ENCODE data around the gene GALNT9. TPM values are rescaled to one million over a fixed set of nuclear protein-coding genes. Genes with fewer than 3 reads are reported as not detected.

The GALNT9 gene
- total RNA-seq, 1 donor from 2014 or later, result not detected

DNA sequence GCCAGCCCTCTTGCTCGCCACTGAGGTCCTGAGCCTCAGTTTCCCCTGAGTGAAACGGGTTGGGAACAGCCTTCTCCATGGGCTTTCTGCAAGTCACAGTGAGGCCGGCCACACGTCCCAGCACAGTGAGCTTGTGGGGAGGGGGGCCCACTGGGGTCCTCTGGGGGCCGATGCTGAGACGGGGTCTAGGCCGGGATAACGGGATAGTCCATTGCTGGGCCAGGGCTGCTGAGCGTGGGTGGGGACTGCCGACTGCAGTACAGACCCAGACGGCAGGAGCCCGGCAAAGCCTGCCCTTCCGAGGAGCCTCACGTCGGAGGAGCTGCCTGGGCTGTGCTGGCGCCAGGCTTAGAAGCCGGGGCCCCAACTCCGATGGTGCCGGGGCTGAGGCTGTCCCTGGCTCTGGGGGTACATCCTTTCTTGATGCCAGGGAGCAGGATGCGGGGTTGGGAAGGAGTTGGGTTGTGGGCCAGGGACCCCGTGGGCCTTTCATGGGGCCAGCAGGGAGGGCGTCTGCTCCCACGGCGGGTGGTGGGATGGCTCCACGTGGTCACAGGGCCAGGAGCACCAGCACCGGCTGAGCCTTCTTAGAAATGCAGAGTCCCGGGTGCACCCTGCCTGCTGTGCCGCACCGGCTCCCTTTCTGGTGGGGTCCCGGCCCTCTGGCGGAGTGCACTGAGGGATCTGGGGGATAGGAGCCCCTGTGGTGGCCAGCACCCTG is 160.9 kb downstream of the GALNT9 start:
- TF ChIP-seq, protein P1, sequence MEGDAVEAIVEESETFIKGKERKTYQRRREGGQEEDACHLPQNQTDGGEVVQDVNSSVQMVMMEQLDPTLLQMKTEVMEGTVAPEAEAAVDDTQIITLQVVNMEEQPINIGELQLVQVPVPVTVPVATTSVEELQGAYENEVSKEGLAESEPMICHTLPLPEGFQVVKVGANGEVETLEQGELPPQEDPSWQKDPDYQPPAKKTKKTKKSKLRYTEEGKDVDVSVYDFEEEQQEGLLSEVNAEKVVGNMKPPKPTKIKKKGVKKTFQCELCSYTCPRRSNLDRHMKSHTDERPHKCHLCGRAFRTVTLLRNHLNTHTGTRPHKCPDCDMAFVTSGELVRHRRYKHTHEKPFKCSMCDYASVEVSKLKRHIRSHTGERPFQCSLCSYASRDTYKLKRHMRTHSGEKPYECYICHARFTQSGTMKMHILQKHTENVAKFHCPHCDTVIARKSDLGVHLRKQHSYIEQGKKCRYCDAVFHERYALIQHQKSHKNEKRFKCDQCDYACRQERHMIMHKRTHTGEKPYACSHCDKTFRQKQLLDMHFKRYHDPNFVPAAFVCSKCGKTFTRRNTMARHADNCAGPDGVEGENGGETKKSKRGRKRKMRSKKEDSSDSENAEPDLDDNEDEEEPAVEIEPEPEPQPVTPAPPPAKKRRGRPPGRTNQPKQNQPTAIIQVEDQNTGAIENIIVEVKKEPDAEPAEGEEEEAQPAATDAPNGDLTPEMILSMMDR (IDR thresholded peaks at IDR 0.05; ENCODE audit: insufficient read depth, low read length, severe bottlenecking), result no peak
- Histone ChIP-seq H3K4me3 (ENCODE audit: low read depth, low read length) (no peak overlapping the region), H3K36me3 (ENCODE audit: control insufficient read depth, insufficient read depth, low read length) (no peaks in the 10 kb centered on the region), H3K27me3 (ENCODE audit: control insufficient read depth, insufficient read depth, low read length) (peaks cover 5% of the 10 kb centered on the region)
- FAIRE-seq (no peak), DNase-seq (ENCODE audit: low read depth) (no peak)

DNA sequence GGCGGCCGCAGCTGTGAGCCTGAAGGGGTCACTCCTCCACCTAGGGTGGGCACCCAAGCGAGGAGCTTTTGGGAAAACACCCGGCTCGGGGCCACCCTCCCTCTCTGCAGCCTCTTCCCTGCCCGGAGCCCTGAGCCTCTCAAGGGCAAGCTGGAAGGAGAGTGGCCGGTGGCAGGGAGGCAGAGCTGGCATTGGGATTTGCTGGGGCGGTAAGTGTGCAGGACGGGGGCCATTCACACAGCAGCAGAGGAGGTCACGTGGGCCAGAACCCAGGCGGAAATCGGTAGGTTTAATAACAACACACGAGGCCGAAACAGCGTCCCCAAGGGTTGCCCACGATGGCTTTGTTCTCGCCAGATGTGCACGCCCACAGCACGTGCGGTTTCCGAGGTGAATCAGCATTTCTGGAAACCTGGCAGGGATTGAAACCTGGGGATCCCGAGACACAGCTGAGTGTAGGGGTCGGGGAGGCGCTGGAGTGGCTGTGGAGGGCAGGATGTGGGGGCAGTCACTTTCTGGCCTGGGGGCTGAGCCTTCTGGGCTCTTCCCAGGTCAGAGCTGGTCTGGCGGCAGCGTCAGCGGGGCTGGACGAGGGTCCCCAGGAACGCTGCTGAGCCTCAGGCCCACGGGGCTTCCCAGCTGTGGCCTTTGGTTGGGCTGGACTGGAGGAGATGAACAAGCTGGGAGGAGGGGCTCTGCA is 161.6 kb downstream of the GALNT9 start:
- FAIRE-seq (no peak), DNase-seq (ENCODE audit: low read depth) (no peak)
- H3K4me3 ChIP-seq (ENCODE audit: low read depth, low read length), result no peak overlapping the region
- TF ChIP-seq, protein P1 (IDR thresholded peaks at IDR 0.05; ENCODE audit: insufficient read depth, low read length, severe bottlenecking), result no peak
- H3K36me3 ChIP-seq (ENCODE audit: control insufficient read depth, insufficient read depth, low read length), result no peaks in the 10 kb centered on the region
- peaks cover 3% of the 10 kb centered on the region for H3K27me3 ChIP-seq (ENCODE audit: control insufficient read depth, insufficient read depth, low read length)

DNA sequence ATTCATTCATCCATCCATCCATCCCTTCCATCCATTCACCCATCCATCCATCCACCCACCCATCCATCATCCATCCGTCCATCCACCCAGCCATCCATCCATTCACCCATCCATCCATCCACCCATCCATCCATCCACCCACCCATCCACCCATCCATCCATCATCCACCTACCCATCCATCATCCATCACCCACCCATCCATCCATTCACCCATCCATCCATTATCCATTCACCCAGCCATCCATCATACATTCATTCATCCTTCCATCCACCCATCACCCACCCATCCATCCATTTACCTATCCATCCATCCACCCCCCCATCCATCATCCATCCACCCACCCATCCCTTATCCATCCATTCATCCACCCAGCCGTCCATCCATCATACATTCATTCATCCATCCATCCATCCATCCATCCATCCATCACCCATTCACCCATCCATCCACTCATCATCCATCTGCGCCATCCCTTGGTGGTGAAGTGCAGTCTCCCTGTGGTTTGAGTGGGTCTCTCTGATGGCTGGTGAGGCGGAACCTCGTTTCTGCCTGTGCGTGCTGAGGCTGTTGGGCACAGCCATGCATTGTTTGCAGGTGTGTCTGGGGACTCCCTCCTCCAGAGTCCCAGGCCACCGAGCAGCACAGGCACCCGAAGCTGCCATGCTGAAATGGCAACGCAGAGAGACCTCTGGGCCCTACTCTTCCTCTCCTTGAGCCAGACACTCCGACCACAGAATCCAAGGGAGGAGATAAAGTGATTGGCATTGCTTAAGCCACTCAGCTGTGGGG is 162.4 kb downstream of the GALNT9 start:
- H3K36me3 ChIP-seq (ENCODE audit: control insufficient read depth, insufficient read depth, low read length), result no peaks in the 10 kb centered on the region
- TF ChIP-seq, protein P1 (IDR thresholded peaks at IDR 0.05; ENCODE audit: insufficient read depth, low read length, severe bottlenecking), result no peak
- FAIRE-seq, result no peak
- no peak overlapping the region for H3K4me3 ChIP-seq (ENCODE audit: low read depth, low read length)
- no peak for DNase-seq (ENCODE audit: low read depth)
- peaks cover 3% of the 10 kb centered on the region for H3K27me3 ChIP-seq (ENCODE audit: control insufficient read depth, insufficient read depth, low read length)

DNA sequence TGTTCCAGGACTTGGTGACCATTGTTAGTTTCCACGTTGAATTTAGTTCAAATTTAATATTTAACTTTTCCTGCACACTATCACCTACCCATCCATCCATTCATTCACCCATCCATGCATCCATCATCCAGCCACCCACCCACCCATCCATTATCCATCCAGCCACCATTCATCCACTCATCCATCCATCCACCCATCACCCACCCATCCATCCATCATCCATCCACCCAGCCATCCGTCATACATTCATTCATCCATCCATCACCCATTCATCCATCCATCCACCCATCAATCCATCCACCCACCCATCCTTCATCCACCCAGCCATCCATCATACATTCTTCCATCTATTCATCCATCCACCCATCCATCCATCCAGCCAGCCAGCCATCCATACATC is 163.3 kb downstream of the GALNT9 start:
- Histone ChIP-seq H3K4me3 (ENCODE audit: low read depth, low read length) (no peak overlapping the region), H3K27me3 (ENCODE audit: control insufficient read depth, insufficient read depth, low read length) (no peaks in the 10 kb centered on the region), H3K36me3 (ENCODE audit: control insufficient read depth, insufficient read depth, low read length) (no peaks in the 10 kb centered on the region)
- TF ChIP-seq, protein P1 (IDR thresholded peaks at IDR 0.05; ENCODE audit: insufficient read depth, low read length, severe bottlenecking), result no peak
- DNase-seq (ENCODE audit: low read depth) (no peak), FAIRE-seq (no peak)

DNA sequence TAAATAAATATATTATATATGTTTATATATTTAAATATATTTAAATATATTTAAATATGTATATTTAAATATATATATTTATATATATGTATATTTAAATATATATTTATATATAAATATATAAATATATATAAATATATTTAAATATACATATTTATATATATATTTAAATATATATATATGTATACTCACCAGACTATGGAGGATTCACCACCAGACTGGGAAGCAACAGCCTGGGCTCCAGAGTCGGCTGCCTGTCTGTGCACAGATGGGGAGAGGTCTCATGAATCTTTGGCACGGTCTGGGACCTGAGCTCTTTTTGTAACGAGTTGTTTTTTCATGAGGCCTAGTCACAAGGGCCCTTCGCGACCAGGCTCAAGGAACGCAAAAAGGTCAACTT is 163.8 kb downstream of the GALNT9 start:
- FAIRE-seq (no peak), DNase-seq (ENCODE audit: low read depth) (no peak)
- Histone ChIP-seq H3K36me3 (ENCODE audit: control insufficient read depth, insufficient read depth, low read length) (no peaks in the 10 kb centered on the region), H3K27me3 (ENCODE audit: control insufficient read depth, insufficient read depth, low read length) (no peaks in the 10 kb centered on the region), H3K4me3 (ENCODE audit: low read depth, low read length) (no peak overlapping the region)
- TF ChIP-seq, protein P1 (IDR thresholded peaks at IDR 0.05; ENCODE audit: insufficient read depth, low read length, severe bottlenecking), result no peak
